Nephron progenitor cell (in vitro differentiated cells): ENCODE data around the gene H6PD.
A peak's percentile ranks its signal among the peaks of the same experiment; 100 is the strongest.

Source experiments
- DNase-seq: peaks from one replicate; pipeline ENCODE4 v3.0.0; 2021
- H3K27ac Mint-ChIP-seq: 2 replicates; pipeline ENCODE4 v1.8.0; 2021; ENCODE audit warnings: mild to moderate bottlenecking, moderate library complexity, mixed read lengths
- H3K27me3 Mint-ChIP-seq: 2 replicates; pipeline ENCODE4 v1.8.0; 2021; ENCODE audit warnings: mild to moderate bottlenecking, low read depth, mixed read lengths; ENCODE audit not compliant: poor library complexity
- H3K36me3 Mint-ChIP-seq: 2 replicates; pipeline ENCODE4 v1.8.0; 2021; ENCODE audit warnings: low read depth, mixed read lengths
- H3K4me1 Mint-ChIP-seq: 2 replicates; pipeline ENCODE4 v1.8.0; 2021; ENCODE audit warnings: mixed read lengths
- H3K4me3 Mint-ChIP-seq: 2 replicates; pipeline ENCODE4 v1.8.0; 2021; ENCODE audit warnings: mild to moderate bottlenecking, moderate library complexity, mixed read lengths
- H3K9me3 Mint-ChIP-seq: 2 replicates; pipeline ENCODE4 v1.8.0; 2021; ENCODE audit warnings: mild to moderate bottlenecking, moderate library complexity, mixed read lengths
- CTCF ChIP-seq: fragments of 200-600 bp; sonication (generic); IDR thresholded peaks from 2 replicates; pipeline ENCODE4 v1.5.0; 2021; ENCODE audit warnings: antibody characterized with exemption

The H6PD gene

GRCh38 chr1:9197186-9198099 is 37.1 kb upstream of the H6PD start:
- DNase-seq, result no peak
- H3K36me3 Mint-ChIP-seq, result no peaks in the 10 kb centered on the region
- peak overlapping the region; percentile 38 for H3K4me3 Mint-ChIP-seq
- H3K9me3 Mint-ChIP-seq, result no peaks in the 10 kb centered on the region
- H3K4me1 Mint-ChIP-seq, result peaks cover 61% of the 10 kb centered on the region
- TF ChIP-seq CTCF, result no peak
- H3K27me3 Mint-ChIP-seq, result peaks cover 75% of the 10 kb centered on the region
- H3K27ac Mint-ChIP-seq, result no peak overlapping the region

GRCh38 chr1:9198538-9199361 is 35.8 kb upstream of the H6PD start:
- Mint-ChIP-seq H3K9me3 (no peaks in the 10 kb centered on the region), H3K27ac (no peak overlapping the region), H3K27me3 (peaks cover 88% of the 10 kb centered on the region), H3K4me3 (peak overlapping the region; percentile 78), H3K4me1 (peaks cover 65% of the 10 kb centered on the region), H3K36me3 (no peaks in the 10 kb centered on the region)
- no peak for TF ChIP-seq CTCF
- DNase-seq, result peak; percentile 81

- no peaks in the 10 kb centered on the region for H3K36me3 Mint-ChIP-seq
- peaks cover 65% of the 10 kb centered on the region for H3K4me1 Mint-ChIP-seq
- no peak for DNase-seq
- H3K27ac Mint-ChIP-seq, result no peak overlapping the region
- TF ChIP-seq CTCF, result no peak
- no peak overlapping the region for H3K4me3 Mint-ChIP-seq
- no peaks in the 10 kb centered on the region for H3K9me3 Mint-ChIP-seq
- H3K27me3 Mint-ChIP-seq, result peaks cover 99% of the 10 kb centered on the region
Measured at GRCh38 chr1:9200441-9200840, 34.1 kb upstream of the H6PD start.

GRCh38 chr1:9201401-9202239 is 33.0 kb upstream of the H6PD start:
- H3K4me3 Mint-ChIP-seq, result peak overlapping the region; percentile 75
- TF ChIP-seq CTCF, result no peak
- H3K4me1 Mint-ChIP-seq, result peaks cover 54% of the 10 kb centered on the region
- no peaks in the 10 kb centered on the region for H3K9me3 Mint-ChIP-seq
- no peaks in the 10 kb centered on the region for H3K36me3 Mint-ChIP-seq
- no peak overlapping the region for H3K27ac Mint-ChIP-seq
- H3K27me3 Mint-ChIP-seq, result peaks cover 100% of the 10 kb centered on the region
- no peak for DNase-seq

- Mint-ChIP-seq H3K4me1 (peaks cover 48% of the 10 kb centered on the region), H3K4me3 (peak overlapping the region; percentile 75), H3K27ac (no peak overlapping the region), H3K36me3 (no peaks in the 10 kb centered on the region), H3K27me3 (peaks cover 100% of the 10 kb centered on the region), H3K9me3 (no peaks in the 10 kb centered on the region)
- no peak for TF ChIP-seq CTCF
- no peak for DNase-seq
Measured at GRCh38 chr1:9202240-9202870, 32.2 kb upstream of the H6PD start.
